ENCODE data around the gene TPCN2. TPM values are rescaled to one million over a fixed set of nuclear protein-coding genes. Genes with fewer than 3 reads are reported as not detected.

The TPCN2 gene
- total RNA-seq, 2 donors from 2014 or later = 14.5 to 21.1 TPM

- no peak for TF ChIP-seq CTCF (IDR thresholded peaks at IDR 0.05)
Observed at GRCh38 chr11:69065147-69065710, 16.5 kb downstream of the TPCN2 start.

GRCh38 chr11:69066122-69067112, 17.7 kb downstream of the TPCN2 start:
- Histone ChIP-seq H3K4me1 (no peaks in the 10 kb centered on the region), H3K27ac (no peak overlapping the region), H3K9ac (ENCODE audit: low read depth in 2 of 2, low read length in 2 of 2) (no peak overlapping the region), H3K27me3 (no peaks in the 10 kb centered on the region), H3K4me3 (no peak overlapping the region), H3K9me3 (no peaks in the 10 kb centered on the region), H3K36me3 (no peaks in the 10 kb centered on the region)
- intact Hi-C loops (cut with DNase I) = no loop called here
- no peak for DNase-seq
- no peak for TF ChIP-seq CTCF (IDR thresholded peaks at IDR 0.05)

More at GRCh38 chr11:69065147-69065710, 16.5 kb downstream of the TPCN2 start:
- no peaks in the 10 kb centered on the region for H3K9me3 ChIP-seq
- no peaks in the 10 kb centered on the region for H3K27me3 ChIP-seq
- H3K4me1 ChIP-seq = no peaks in the 10 kb centered on the region
- H3K27ac ChIP-seq = no peak overlapping the region
- H3K4me3 ChIP-seq = no peak overlapping the region
- no peak overlapping the region for H3K9ac ChIP-seq (ENCODE audit: low read depth in 2 of 2, low read length in 2 of 2)
- H3K36me3 ChIP-seq = no peaks in the 10 kb centered on the region
- no peak for DNase-seq
- intact Hi-C loops (cut with DNase I) = no loop called here

- no peak for DNase-seq
Observed at GRCh38 chr11:69067200-69067599, 18.5 kb downstream of the TPCN2 start.

GRCh38 chr11:69071086-69071800, 22.5 kb downstream of the TPCN2 start:
- H3K36me3 ChIP-seq = no peaks in the 10 kb centered on the region
- no peaks in the 10 kb centered on the region for H3K4me1 ChIP-seq
- H3K27ac ChIP-seq = no peak overlapping the region
- H3K27me3 ChIP-seq = no peaks in the 10 kb centered on the region
- no peak overlapping the region for H3K4me3 ChIP-seq
- no peaks in the 10 kb centered on the region for H3K9me3 ChIP-seq
- no peak for TF ChIP-seq CTCF (IDR thresholded peaks at IDR 0.05)
- H3K9ac ChIP-seq (ENCODE audit: low read depth in 2 of 2, low read length in 2 of 2) = no peak overlapping the region
- intact Hi-C loops (cut with DNase I) = no loop called here
- DNase-seq = no peak

More at GRCh38 chr11:69067200-69067599, 18.5 kb downstream of the TPCN2 start:
- H3K27me3 ChIP-seq = no peaks in the 10 kb centered on the region
- intact Hi-C loops (cut with DNase I) = no loop called here
- no peaks in the 10 kb centered on the region for H3K4me1 ChIP-seq
- H3K4me3 ChIP-seq = no peak overlapping the region
- H3K9ac ChIP-seq (ENCODE audit: low read depth in 2 of 2, low read length in 2 of 2) = no peak overlapping the region
- H3K9me3 ChIP-seq = no peaks in the 10 kb centered on the region
- no peak overlapping the region for H3K27ac ChIP-seq
- TF ChIP-seq CTCF (IDR thresholded peaks at IDR 0.05) = no peak
- no peaks in the 10 kb centered on the region for H3K36me3 ChIP-seq

GRCh38 chr11:69071956-69072355, 23.2 kb downstream of the TPCN2 start:
- DNase-seq = no peak
- Histone ChIP-seq H3K4me1 (no peaks in the 10 kb centered on the region), H3K27me3 (no peaks in the 10 kb centered on the region), H3K27ac (no peak overlapping the region), H3K4me3 (no peak overlapping the region), H3K9me3 (no peaks in the 10 kb centered on the region), H3K36me3 (no peaks in the 10 kb centered on the region), H3K9ac (ENCODE audit: low read depth in 2 of 2, low read length in 2 of 2) (no peak overlapping the region)
- intact Hi-C loops (cut with DNase I) = no loop called here
- TF ChIP-seq CTCF (IDR thresholded peaks at IDR 0.05) = no peak

All from colonic mucosa (tissue), 4 donors.